GM12864 (cell line): ENCODE results near the gene CIITA.

Experiments used
- DNase-seq: peaks from one replicate; pipeline ENCODE4 v3.0.0-alpha.2; 2011; ENCODE audit warnings: low read depth
- H3K4me3 ChIP-seq: 2 replicates; pipeline ENCODE4 v1.5.1; 2011; ENCODE audit warnings: mild to moderate bottlenecking, low read depth, low read length, control low read depth
- TF ChIP-seq, protein P1 (sequence below): IDR thresholded peaks from 2 replicates; pipeline ENCODE4 v1.5.1; 2011; ENCODE audit warnings: low read depth, mild to moderate bottlenecking, moderate library complexity, low read length, control low read depth, inconsistent platforms; ENCODE audit errors: missing control alignments

Gene CIITA

GRCh38 chr16:10972819-10973464 is 95.9 kb downstream of the CIITA start:
- TF ChIP-seq, protein P1, sequence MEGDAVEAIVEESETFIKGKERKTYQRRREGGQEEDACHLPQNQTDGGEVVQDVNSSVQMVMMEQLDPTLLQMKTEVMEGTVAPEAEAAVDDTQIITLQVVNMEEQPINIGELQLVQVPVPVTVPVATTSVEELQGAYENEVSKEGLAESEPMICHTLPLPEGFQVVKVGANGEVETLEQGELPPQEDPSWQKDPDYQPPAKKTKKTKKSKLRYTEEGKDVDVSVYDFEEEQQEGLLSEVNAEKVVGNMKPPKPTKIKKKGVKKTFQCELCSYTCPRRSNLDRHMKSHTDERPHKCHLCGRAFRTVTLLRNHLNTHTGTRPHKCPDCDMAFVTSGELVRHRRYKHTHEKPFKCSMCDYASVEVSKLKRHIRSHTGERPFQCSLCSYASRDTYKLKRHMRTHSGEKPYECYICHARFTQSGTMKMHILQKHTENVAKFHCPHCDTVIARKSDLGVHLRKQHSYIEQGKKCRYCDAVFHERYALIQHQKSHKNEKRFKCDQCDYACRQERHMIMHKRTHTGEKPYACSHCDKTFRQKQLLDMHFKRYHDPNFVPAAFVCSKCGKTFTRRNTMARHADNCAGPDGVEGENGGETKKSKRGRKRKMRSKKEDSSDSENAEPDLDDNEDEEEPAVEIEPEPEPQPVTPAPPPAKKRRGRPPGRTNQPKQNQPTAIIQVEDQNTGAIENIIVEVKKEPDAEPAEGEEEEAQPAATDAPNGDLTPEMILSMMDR, result no peak
- no peak overlapping the region for H3K4me3 ChIP-seq
- no peak for DNase-seq

- no peak overlapping the region for H3K4me3 ChIP-seq
- DNase-seq, result no peak
- TF ChIP-seq, protein P1, result no peak
These were observed 99.6 kb downstream of the CIITA start for GRCh38 chr16:10976634-10977033.

- TF ChIP-seq, protein P1, result no peak
- no peak overlapping the region for H3K4me3 ChIP-seq
- no peak for DNase-seq
These were observed 101.1 kb downstream of the CIITA start for GRCh38 chr16:10978124-10978523.

DNA sequence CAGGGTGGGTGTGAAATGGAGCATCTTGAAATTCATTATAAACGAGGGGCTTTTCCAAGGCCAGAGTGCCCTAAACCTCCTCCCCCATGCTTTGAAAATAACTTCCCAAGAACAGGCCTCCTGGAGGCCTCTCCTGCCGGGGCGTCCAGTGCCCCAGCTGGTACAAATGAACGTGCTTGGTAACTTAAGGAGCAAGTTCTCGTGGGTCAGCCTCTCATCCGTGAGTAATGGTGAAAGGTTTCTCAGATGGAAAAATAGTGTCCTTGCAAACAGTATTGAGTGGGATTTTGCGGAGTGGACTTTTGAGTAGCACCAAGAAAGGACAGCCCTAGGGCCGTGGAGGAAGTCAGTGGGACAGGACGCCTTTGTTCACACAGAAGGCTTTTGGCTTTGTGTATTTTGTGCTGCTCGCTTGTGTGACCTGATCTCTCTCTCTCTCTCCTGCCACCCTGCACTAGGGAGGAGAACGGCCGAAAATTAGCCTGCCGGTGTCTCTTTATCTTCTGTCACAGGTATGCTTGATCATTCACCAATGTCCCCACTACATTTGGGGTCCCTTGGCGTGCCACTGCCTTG is 102.0 kb downstream of the CIITA start:
- TF ChIP-seq, protein P1, result no peak
- no peak for DNase-seq
- H3K4me3 ChIP-seq, result no peak overlapping the region

DNA sequence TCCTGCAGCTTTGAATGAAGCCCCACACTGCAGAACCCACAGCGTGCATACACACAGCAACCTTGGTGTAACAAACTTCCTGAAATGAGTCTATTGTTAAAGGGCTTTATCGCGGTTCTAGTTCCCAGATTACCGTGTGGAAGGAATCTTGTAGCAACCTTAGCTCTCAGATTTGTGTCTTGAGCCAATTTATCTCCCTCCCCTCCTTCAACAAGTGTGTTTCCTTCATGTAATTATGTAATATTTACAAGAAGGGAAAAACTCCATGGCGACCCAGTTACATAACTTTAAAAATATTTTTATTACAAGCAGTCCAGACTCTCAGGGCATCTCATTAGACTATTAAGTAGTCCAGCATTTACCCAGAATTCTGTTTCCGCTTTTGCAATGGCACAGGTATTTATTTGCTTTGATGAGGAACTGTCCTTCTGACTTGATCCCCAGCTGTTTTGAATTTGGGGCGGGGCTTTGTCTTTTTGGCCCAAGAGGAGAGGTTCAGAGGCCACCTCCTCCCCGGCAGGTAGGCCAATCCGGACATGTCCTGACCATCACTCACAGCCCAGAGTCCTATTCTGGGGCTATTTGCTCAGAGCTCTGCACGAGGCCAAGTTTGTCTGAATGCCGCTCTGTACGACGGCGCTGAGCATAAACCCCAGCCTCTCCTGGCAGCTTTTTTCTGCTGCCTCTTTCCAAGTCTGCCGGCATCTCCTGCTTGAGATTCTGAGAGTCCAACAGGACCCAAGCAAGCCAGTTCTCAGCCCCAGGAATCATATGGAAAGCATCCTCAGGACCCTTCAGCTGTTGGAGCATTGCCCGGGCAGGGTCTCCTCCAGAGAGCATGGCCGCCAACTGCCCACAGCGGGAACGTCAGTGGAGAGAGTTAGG is 103.0 kb downstream of the CIITA start:
- no peak for DNase-seq
- TF ChIP-seq, protein P1, result no peak
- H3K4me3 ChIP-seq, result no peak overlapping the region

DNA sequence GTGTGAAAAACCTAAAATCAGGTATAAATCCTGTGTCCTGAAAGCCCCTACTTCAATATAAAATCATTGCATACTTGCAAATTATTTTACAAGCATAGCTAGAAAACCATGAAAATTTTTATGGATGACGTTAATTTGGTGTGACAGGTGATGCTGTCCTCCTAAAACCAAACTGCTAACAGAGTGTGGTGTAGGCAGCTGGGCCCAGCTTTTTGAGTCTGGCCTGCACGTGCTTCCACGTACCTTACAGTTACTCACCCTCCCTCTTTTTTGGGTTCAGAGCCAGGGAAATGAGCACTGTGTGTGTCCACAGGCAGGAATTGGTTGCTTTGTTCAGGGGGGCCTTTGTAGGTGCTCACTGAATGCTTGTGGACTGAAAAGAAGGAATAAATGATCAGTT is 103.8 kb downstream of the CIITA start:
- DNase-seq, result no peak
- TF ChIP-seq, protein P1, result no peak
- H3K4me3 ChIP-seq, result no peak overlapping the region
